Gastrocnemius medialis (tissue), 4 donors: ENCODE data around the gene HLA-B. TPM values are rescaled to one million over a fixed set of nuclear protein-coding genes. Genes with fewer than 3 reads are reported as not detected.
"Not testable (repeated sequence)": the region's sequence is repeated elsewhere in the genome, so short reads cannot be mapped to it uniquely, and the experiment has no call there.

Source experiments
- ATAC-seq, 2 donors: fragments of 150-250 bp; one replicate each; pipeline ENCODE4 v1.9.1; 2016
- DNase-seq, 2 donors: peaks; one replicate each; pipeline ENCODE4 v3.0.0-alpha.2; 2019
- H3K27ac ChIP-seq, 4 donors: fragments of 200-600 bp; sonication (generic); 1 replicate in 1 of 4; 2 replicates in 3 of 4; pipeline ENCODE4 v1.5.1; 2016 to 2018; ENCODE audit warnings: mild to moderate bottlenecking in 2 of 4, moderate library complexity in 1 of 4
- H3K27me3 ChIP-seq, 3 donors: fragments of 200-600 bp; sonication (generic) in 2 of 3; 1 replicate in 1 of 3; 2 replicates in 2 of 3; pipeline versions ENCODE4 v1.5.1 to v1.6.0; 2016 to 2019; ENCODE audit warnings: mild to moderate bottlenecking in 1 of 3, moderate library complexity in 1 of 3
- H3K36me3 ChIP-seq, 2 donors: fragments of 200-600 bp; sonication (generic) in 1 of 2; one replicate each; pipeline ENCODE4 v1.5.1; 2017 to 2018
- H3K4me1 ChIP-seq, 2 donors: fragments of 200-600 bp; sonication (generic) in 1 of 2; one replicate each; pipeline ENCODE4 v1.5.1; 2016 to 2017; ENCODE audit warnings: mild to moderate bottlenecking in 2 of 2
- H3K4me3 ChIP-seq, 4 donors: fragments of 200-600 bp; sonication (generic) in 3 of 4; 1 replicate in 1 of 4; 2 replicates in 3 of 4; pipeline ENCODE4 v1.5.1; 2016 to 2019; ENCODE audit warnings: mild to moderate bottlenecking in 2 of 4
- H3K9me3 ChIP-seq, 3 donors: fragments of 200-600 bp; sonication (generic) in 2 of 3; 1 replicate in 1 of 3; 2 replicates in 2 of 3; pipeline ENCODE4 v1.5.1; 2016 to 2019
- CTCF ChIP-seq, 5 experiments: fragments of 450-650 bp in 3 of 5; fragments of 200-600 bp in 2 of 5; sonication (generic) in 2 of 5; IDR thresholded peaks in 4 of 5; conservative IDR thresholded peaks in 1 of 5; 1 replicate in 4 of 5; 2 replicates in 1 of 5; pipeline ENCODE4 v1.5.1; 2016 to 2019; ENCODE audit warnings: antibody characterized with exemption in 5 of 5, mild to moderate bottlenecking in 3 of 5, moderate library complexity in 3 of 5
- POLR2A ChIP-seq, 2 donors: fragments of 450-650 bp; IDR thresholded peaks; one replicate each; pipeline ENCODE4 v1.6.1; 2017; ENCODE audit warnings: antibody characterized with exemption in 2 of 2, mild to moderate bottlenecking in 2 of 2, moderate library complexity in 2 of 2
- in situ Hi-C, 4 donors: fragments of 200-750 bp; cut with MboI; loops; one replicate each; pipeline versions ENCODE4 v1.15.0 to v1.8.0; 2017; ENCODE audit warnings: low sequenced_read_pairs in 4 of 4
- intact Hi-C: fragments of 100-400 bp; cut with DNase I; formaldehyde crosslinking; loops from one replicate; pipeline ENCODE4 v1.15.1; 2023; ENCODE audit warnings: low total_unique reads
- total RNA-seq, 4 donors: library from RNA; depleted of rRNA; stranded (reverse); fragments of >200 nt; gene quantifications; one replicate each; pipeline versions ENCODE4 v1.1.0 to v1.2.3, GENCODE V29; 2016

HLA-B gene
- total RNA-seq, 4 donors from 2014 or later, result 182 to 300 (median 192) TPM

GRCh38 chr6:31397901-31398525 is 41.0 kb upstream of the HLA-B start:
- Histone ChIP-seq H3K27me3 (no peaks in the 10 kb centered on the region), H3K27ac (no peak overlapping the region), H3K4me1 (peaks cover 12 to 19% of the 10 kb centered on the region in 2 donors), H3K4me3 (no peak overlapping the region), H3K36me3 (no peaks in the 10 kb centered on the region), H3K9me3 (no peaks in the 10 kb centered on the region)
- in situ Hi-C loops (loop anchor here in 3 of 4 donors (5.0 kb wide), 1 partner anchor 44 kb away; no protein-coding TSS in a partner anchor), intact Hi-C loops (loop anchor here (1.0 kb wide), 1 partner anchor 43 kb away; no protein-coding TSS in a partner anchor)
- DNase-seq, result no peak
- no peak for TF ChIP-seq CTCF (IDR thresholded peaks at IDR 0.05 in 4 of 5, conservative IDR thresholded peaks at IDR 0.05 in 1 of 5)
- no peak for TF ChIP-seq POLR2A (IDR thresholded peaks at IDR 0.05)
- no peak for ATAC-seq

GRCh38 chr6:31397153-31397499 is 40.1 kb upstream of the HLA-B start:
- not testable (repeated sequence) for H3K27ac ChIP-seq, H3K36me3 ChIP-seq, H3K27me3 ChIP-seq, H3K4me3 ChIP-seq, ATAC-seq, H3K9me3 ChIP-seq, DNase-seq
- intact Hi-C loops, result loop anchor here (1.0 kb wide), 1 partner anchor 44 kb away; no protein-coding TSS in a partner anchor
- H3K4me1 ChIP-seq, result peaks cover 5 to 11% of the 10 kb centered on the region in 2 donors
- in situ Hi-C loops, result loop anchor here in 3 of 4 donors (5.0 kb wide), 1 partner anchor 45 kb away; no protein-coding TSS in a partner anchor

- Histone ChIP-seq H3K9me3 (no peaks in the 10 kb centered on the region), H3K36me3 (no peaks in the 10 kb centered on the region), H3K27me3 (no peaks in the 10 kb centered on the region), H3K4me1 (peaks cover 0 to 5% of the 10 kb centered on the region in 2 donors), H3K27ac (no peak overlapping the region), H3K4me3 (no peak overlapping the region)
- TF ChIP-seq CTCF (IDR thresholded peaks at IDR 0.05 in 4 of 5, conservative IDR thresholded peaks at IDR 0.05 in 1 of 5) (peak; percentile 60 to 98 (median 85)), POLR2A (IDR thresholded peaks at IDR 0.05) (no peak)
- peak; percentile 39 to 49 for ATAC-seq
- intact Hi-C loops (loop anchor here (1.0 kb wide), 1 partner anchor 45 kb away; no protein-coding TSS in a partner anchor), in situ Hi-C loops (loop anchor here in 3 of 4 donors (5.0 kb wide), 1 partner anchor 46 kb away; no protein-coding TSS in a partner anchor)
- DNase-seq, result peak; percentile 47 to 75
These were observed 39.6 kb upstream of the HLA-B start for GRCh38 chr6:31396422-31397152.

- H3K4me3 ChIP-seq, result no peak overlapping the region
- in situ Hi-C loops, result loop anchor here in 3 of 4 donors (5.0 kb wide), 1 partner anchor 46 kb away; no protein-coding TSS in a partner anchor
- no peaks in the 10 kb centered on the region for H3K36me3 ChIP-seq
- H3K9me3 ChIP-seq, result no peaks in the 10 kb centered on the region
- no peaks in the 10 kb centered on the region for H3K4me1 ChIP-seq
- TF ChIP-seq CTCF (IDR thresholded peaks at IDR 0.05 in 4 of 5, conservative IDR thresholded peaks at IDR 0.05 in 1 of 5) (no peak), POLR2A (IDR thresholded peaks at IDR 0.05) (no peak)
- no peak for DNase-seq
- H3K27me3 ChIP-seq, result no peaks in the 10 kb centered on the region
- no peak for ATAC-seq
- intact Hi-C loops, result no loop called here
- H3K27ac ChIP-seq, result no peak overlapping the region
These were observed 38.9 kb upstream of the HLA-B start for GRCh38 chr6:31395832-31396231.

GRCh38 chr6:31394381-31394780 is 37.4 kb upstream of the HLA-B start:
- DNase-seq (no peak), ATAC-seq (no peak)
- Histone ChIP-seq H3K27me3 (no peaks in the 10 kb centered on the region), H3K9me3 (no peaks in the 10 kb centered on the region), H3K36me3 (no peaks in the 10 kb centered on the region), H3K4me1 (no peaks in the 10 kb centered on the region), H3K27ac (no peak overlapping the region), H3K4me3 (no peak overlapping the region)
- intact Hi-C loops, result no loop called here
- TF ChIP-seq POLR2A (IDR thresholded peaks at IDR 0.05) (no peak), CTCF (IDR thresholded peaks at IDR 0.05 in 4 of 5, conservative IDR thresholded peaks at IDR 0.05 in 1 of 5) (no peak)
- in situ Hi-C loops, result no loop called here
